Thyroid gland (tissue), 4 donors: ENCODE results near the gene BHLHA15. TPM values are rescaled to one million over a fixed set of nuclear protein-coding genes. Genes with fewer than 3 reads are reported as not detected.

Source experiments
- DNase-seq, 2 donors: peaks; one replicate each; pipeline ENCODE4 v3.0.0-alpha.2; 2019
- H3K27ac ChIP-seq, 3 donors: fragments of 200-600 bp; sonication (generic); 1 replicate in 2 of 3; 2 replicates in 1 of 3; pipeline ENCODE4 v1.5.1; 2016 to 2019; ENCODE audit warnings: mild to moderate bottlenecking in 1 of 3, moderate library complexity in 1 of 3
- H3K27me3 ChIP-seq: fragments of 200-600 bp; sonication (generic); one replicate; pipeline ENCODE4 v1.5.1; 2019
- H3K36me3 ChIP-seq, 2 donors: fragments of 200-600 bp; sonication (generic); one replicate each; pipeline ENCODE4 v1.5.1; 2016 to 2019
- H3K4me1 ChIP-seq, 2 donors: fragments of 200-600 bp; sonication (generic); one replicate each; pipeline ENCODE4 v1.5.1; 2017 to 2019
- H3K4me3 ChIP-seq, 3 donors: fragments of 200-600 bp; sonication (generic); replicated peaks in 1 of 3; 1 replicate in 2 of 3; 2 replicates in 1 of 3; pipeline ENCODE4 v1.5.1; 2016; ENCODE audit warnings: mild to moderate bottlenecking in 1 of 3
- H3K9me3 ChIP-seq: fragments of 200-600 bp; sonication (generic); one replicate; pipeline ENCODE4 v1.5.1; 2017
- CTCF ChIP-seq, 6 experiments: fragments of 200-600 bp in 3 of 6; fragments of 450-650 bp in 3 of 6; sonication (generic) in 3 of 6; IDR thresholded peaks; one replicate each; pipeline ENCODE4 v1.5.1; 2016 to 2019; ENCODE audit warnings: antibody characterized with exemption in 6 of 6, mild to moderate bottlenecking in 2 of 6, inconsistent platforms in 1 of 6, moderate library complexity in 1 of 6
- POLR2A ChIP-seq, 2 donors: fragments of 450-650 bp; IDR thresholded peaks; one replicate each; pipeline ENCODE4 v1.6.1; 2017; ENCODE audit warnings: antibody characterized with exemption in 2 of 2, mild to moderate bottlenecking in 2 of 2, moderate library complexity in 1 of 2
- WGBS, 2 donors: methylation state at CpG; one replicate each; pipeline ENCODE4 v1.1.5; 2017; 5-methylcytosine and 5-hydroxymethylcytosine counted together
- intact Hi-C: fragments of 100-400 bp; cut with DNase I; formaldehyde crosslinking; loops from one replicate; pipeline ENCODE4 v1.15.1; 2023
- total RNA-seq, 4 donors: library from RNA; depleted of rRNA; stranded (reverse); fragments of >200 nt; gene quantifications; one replicate each; pipeline ENCODE4 v1.2.3, GENCODE V29; 2016

BHLHA15 gene
- total RNA-seq, 4 donors from 2014 or later: 1.2 to 8.7 (median 1.9) TPM; not detected in 1

GRCh38 chr7:98209166-98209920 is 1.9 kb upstream of the BHLHA15 start:
- peaks cover 11 to 20% of the 10 kb centered on the region in 2 donors for H3K36me3 ChIP-seq
- TF ChIP-seq POLR2A (IDR thresholded peaks at IDR 0.05) (no peak), CTCF (IDR thresholded peaks at IDR 0.05) (no peak)
- no peak overlapping the region for H3K27ac ChIP-seq
- DNase-seq: no peak
- intact Hi-C loops: no loop called here
- H3K9me3 ChIP-seq: no peaks in the 10 kb centered on the region
- H3K27me3 ChIP-seq: no peaks in the 10 kb centered on the region
- WGBS, 2 donors: 95% methylated on average over 17 of the region's 17 CpGs
- H3K4me1 ChIP-seq: peaks cover 3% of the 10 kb centered on the region in 2 donors
- H3K4me3 ChIP-seq: no peak overlapping the region

- peaks cover 3% of the 10 kb centered on the region in 2 donors for H3K4me1 ChIP-seq
- no peaks in the 10 kb centered on the region for H3K9me3 ChIP-seq
- H3K4me3 ChIP-seq: peak overlapping the region in 1 of 3 donors; percentile 28
- DNase-seq: no peak
- peaks cover 8 to 10% of the 10 kb centered on the region in 2 donors for H3K36me3 ChIP-seq
- intact Hi-C loops: no loop called here
- no peaks in the 10 kb centered on the region for H3K27me3 ChIP-seq
- no peak for TF ChIP-seq POLR2A (IDR thresholded peaks at IDR 0.05)
- no peak for TF ChIP-seq CTCF (IDR thresholded peaks at IDR 0.05)
- no peak overlapping the region for H3K27ac ChIP-seq
- WGBS, 2 donors: 3 to 4% methylated on average over 21 to 30 of the region's 49 CpGs
These were observed 572 bp upstream of the BHLHA15 start for GRCh38 chr7:98210513-98211220.

- Histone ChIP-seq H3K27ac (no peak overlapping the region), H3K9me3 (no peaks in the 10 kb centered on the region), H3K36me3 (peaks cover 0 to 3% of the 10 kb centered on the region in 2 donors), H3K27me3 (no peaks in the 10 kb centered on the region), H3K4me1 (peaks cover 3% of the 10 kb centered on the region in 2 donors), H3K4me3 (peak overlapping the region in 1 of 3 donors; percentile 21)
- TF ChIP-seq CTCF (IDR thresholded peaks at IDR 0.05) (no peak), POLR2A (IDR thresholded peaks at IDR 0.05) (no peak)
- intact Hi-C loops: no loop called here
- 87 to 91% methylated on average over 21 to 26 of the region's 49 CpGs for WGBS, 2 donors
- no peak for DNase-seq
These were observed 665 bp downstream of the BHLHA15 start for GRCh38 chr7:98211676-98212531.

DNA sequence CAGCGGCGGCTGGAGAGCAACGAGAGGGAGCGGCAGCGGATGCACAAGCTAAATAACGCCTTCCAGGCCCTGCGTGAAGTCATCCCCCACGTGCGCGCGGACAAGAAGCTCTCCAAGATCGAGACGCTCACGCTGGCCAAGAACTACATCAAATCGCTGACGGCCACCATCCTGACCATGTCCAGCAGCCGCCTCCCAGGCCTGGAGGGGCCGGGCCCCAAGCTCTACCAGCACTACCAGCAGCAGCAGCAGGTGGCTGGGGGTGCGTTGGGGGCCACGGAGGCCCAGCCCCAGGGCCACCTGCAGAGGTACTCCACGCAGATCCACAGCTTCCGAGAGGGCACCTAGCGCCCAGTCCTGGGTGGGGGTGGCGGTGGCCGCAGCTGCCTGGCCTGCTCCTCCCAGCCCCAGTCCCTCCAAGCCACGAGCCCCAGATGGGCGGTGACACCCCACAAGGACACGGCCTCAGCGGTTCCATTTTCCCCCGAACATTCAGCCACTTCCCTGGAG is 1.3 kb downstream of the BHLHA15 start:
- DNase-seq: no peak
- no peaks in the 10 kb centered on the region for H3K27me3 ChIP-seq
- intact Hi-C loops: no loop called here
- 90 to 93% methylated on average over 15 to 30 of the region's 30 CpGs for WGBS, 2 donors
- no peaks in the 10 kb centered on the region for H3K36me3 ChIP-seq
- TF ChIP-seq POLR2A (IDR thresholded peaks at IDR 0.05): no peak
- H3K4me3 ChIP-seq: no peak overlapping the region
- H3K9me3 ChIP-seq: no peaks in the 10 kb centered on the region
- peaks cover 3% of the 10 kb centered on the region in 2 donors for H3K4me1 ChIP-seq
- H3K27ac ChIP-seq: no peak overlapping the region

GRCh38 chr7:98213296-98213887 is 2.2 kb downstream of the BHLHA15 start:
- no peak for TF ChIP-seq POLR2A (IDR thresholded peaks at IDR 0.05)
- TF ChIP-seq CTCF (IDR thresholded peaks at IDR 0.05): no peak
- intact Hi-C loops: no loop called here
- no peaks in the 10 kb centered on the region for H3K9me3 ChIP-seq
- no peaks in the 10 kb centered on the region for H3K36me3 ChIP-seq
- H3K4me1 ChIP-seq: peaks cover 3% of the 10 kb centered on the region in 2 donors
- H3K27ac ChIP-seq: no peak overlapping the region
- 79 to 82% methylated on average over 5 to 8 of the region's 8 CpGs for WGBS, 2 donors
- H3K4me3 ChIP-seq: no peak overlapping the region
- DNase-seq: no peak
- H3K27me3 ChIP-seq: no peaks in the 10 kb centered on the region
